ENCODE results near the gene PFKFB2. TPM values are rescaled to one million over a fixed set of nuclear protein-coding genes. Genes with fewer than 3 reads are reported as not detected.

The PFKFB2 gene
- total RNA-seq, 1 donor = 14.5 TPM

DNA sequence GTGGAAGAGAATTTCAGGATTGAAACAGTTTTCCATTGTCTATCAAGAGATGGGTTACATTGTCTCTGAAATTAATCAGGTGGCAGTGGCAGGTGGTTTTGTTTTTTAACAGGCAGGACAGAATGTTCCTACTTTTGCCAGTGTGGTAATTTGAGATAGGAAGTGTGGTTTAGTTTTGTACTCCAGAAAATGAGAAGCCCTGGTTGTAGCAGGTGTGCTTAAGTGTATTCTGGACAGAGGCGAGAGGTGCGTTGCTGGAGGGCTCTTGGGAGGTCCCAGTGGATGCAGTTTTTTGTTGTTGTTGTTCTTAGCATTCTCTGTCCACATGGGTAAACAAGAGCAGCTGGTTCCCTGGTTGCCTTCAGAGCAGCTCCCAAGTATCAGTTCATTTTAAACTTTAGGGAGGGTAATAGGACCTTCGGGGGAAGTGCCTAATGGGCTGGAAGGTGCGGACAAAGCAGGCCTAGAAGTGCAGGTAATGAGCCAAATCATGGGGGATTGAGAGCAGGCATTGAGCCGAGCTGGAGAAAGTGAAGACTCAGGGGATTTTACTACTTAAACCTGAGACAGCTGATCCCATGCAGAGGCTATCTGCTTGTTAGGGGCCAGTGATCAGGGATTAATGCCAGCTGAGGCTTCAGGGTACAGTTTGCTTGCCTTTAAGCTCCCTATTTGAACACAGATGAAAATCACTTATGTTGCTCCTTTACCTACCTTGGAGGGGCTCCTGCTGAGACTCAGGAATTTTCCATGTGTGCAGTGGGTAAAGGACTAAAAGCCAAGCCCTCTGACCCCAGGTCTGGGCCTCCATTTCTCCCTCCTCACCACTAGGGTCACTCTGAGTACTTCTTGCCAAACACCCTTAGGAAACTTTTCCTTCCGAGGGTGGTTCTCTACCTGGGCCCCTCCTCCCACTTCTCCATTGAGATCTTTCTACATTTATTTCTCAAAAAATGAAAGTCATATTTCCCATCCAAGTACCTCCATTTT lies 6.1 kb downstream of the PFKFB2 start:
- TF ChIP-seq CTCF (IDR thresholded peaks at IDR 0.05; ENCODE audit: extremely low read depth, low read depth, low read length) = no peak
- Histone ChIP-seq H3K4me3 (ENCODE audit: insufficient read depth, low read length) (no peak overlapping the region), H3K4me2 (ENCODE audit: insufficient read depth, low read length) (no peak overlapping the region), H3K79me2 (ENCODE audit: insufficient read depth, low read length) (no peaks in the 10 kb centered on the region), H3K36me3 (ENCODE audit: insufficient read depth, low read length) (no peaks in the 10 kb centered on the region), H2AFZ (ENCODE audit: low read length) (no peak overlapping the region), H3K27ac (ENCODE audit: low read depth, low read length) (no peak overlapping the region), H3K4me1 (ENCODE audit: insufficient read depth, low read length) (no peaks in the 10 kb centered on the region), H3K27me3 (ENCODE audit: insufficient read depth, low read length) (no peaks in the 10 kb centered on the region), H4K20me1 (ENCODE audit: insufficient read depth, low read length) (no peaks in the 10 kb centered on the region), H3K9me3 (ENCODE audit: low read depth, low read length) (no peaks in the 10 kb centered on the region)
- DNase-seq (ENCODE audit: insufficient read length, low spot score, missing footprints) = no peak

GRCh38 chr1:207059881-207060280 lies 6.8 kb downstream of the PFKFB2 start:
- DNase-seq (ENCODE audit: insufficient read length, low spot score, missing footprints) = no peak
- Histone ChIP-seq H3K36me3 (ENCODE audit: insufficient read depth, low read length) (no peaks in the 10 kb centered on the region), H3K79me2 (ENCODE audit: insufficient read depth, low read length) (no peaks in the 10 kb centered on the region), H3K4me3 (ENCODE audit: insufficient read depth, low read length) (no peak overlapping the region), H3K4me2 (ENCODE audit: insufficient read depth, low read length) (no peak overlapping the region), H4K20me1 (ENCODE audit: insufficient read depth, low read length) (no peaks in the 10 kb centered on the region), H2AFZ (ENCODE audit: low read length) (no peak overlapping the region), H3K27ac (ENCODE audit: low read depth, low read length) (no peak overlapping the region), H3K9me3 (ENCODE audit: low read depth, low read length) (no peaks in the 10 kb centered on the region), H3K4me1 (ENCODE audit: insufficient read depth, low read length) (no peaks in the 10 kb centered on the region), H3K27me3 (ENCODE audit: insufficient read depth, low read length) (no peaks in the 10 kb centered on the region)
- TF ChIP-seq CTCF (IDR thresholded peaks at IDR 0.05; ENCODE audit: extremely low read depth, low read depth, low read length) = no peak

DNA sequence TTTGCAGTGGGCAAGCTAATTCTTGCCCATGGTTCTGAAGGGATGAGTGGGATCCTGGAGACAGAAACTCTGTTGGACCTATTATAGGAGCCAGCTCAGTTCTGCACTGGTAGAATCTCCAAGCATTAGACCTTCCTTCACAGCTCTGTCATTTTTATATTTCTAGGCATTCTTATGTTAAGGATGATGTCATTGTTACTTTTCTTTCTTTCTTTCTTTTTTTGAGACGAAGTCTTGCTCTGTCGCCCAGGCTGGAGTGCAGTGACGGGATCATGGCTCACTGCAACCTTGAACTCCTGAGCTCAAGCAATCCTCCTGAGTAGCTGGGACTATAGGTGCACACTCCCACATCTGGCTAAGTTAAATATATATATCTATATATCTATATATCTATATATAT lies 7.5 kb downstream of the PFKFB2 start:
- Histone ChIP-seq H3K27ac (ENCODE audit: low read depth, low read length) (no peak overlapping the region), H3K9me3 (ENCODE audit: low read depth, low read length) (no peaks in the 10 kb centered on the region), H2AFZ (ENCODE audit: low read length) (no peak overlapping the region), H3K4me3 (ENCODE audit: insufficient read depth, low read length) (no peak overlapping the region), H3K4me1 (ENCODE audit: insufficient read depth, low read length) (no peaks in the 10 kb centered on the region), H3K36me3 (ENCODE audit: insufficient read depth, low read length) (no peaks in the 10 kb centered on the region), H3K4me2 (ENCODE audit: insufficient read depth, low read length) (no peak overlapping the region), H3K79me2 (ENCODE audit: insufficient read depth, low read length) (no peaks in the 10 kb centered on the region), H3K27me3 (ENCODE audit: insufficient read depth, low read length) (no peaks in the 10 kb centered on the region), H4K20me1 (ENCODE audit: insufficient read depth, low read length) (no peaks in the 10 kb centered on the region)
- TF ChIP-seq CTCF (IDR thresholded peaks at IDR 0.05; ENCODE audit: extremely low read depth, low read depth, low read length) = no peak
- no peak for DNase-seq (ENCODE audit: insufficient read length, low spot score, missing footprints)

DNA sequence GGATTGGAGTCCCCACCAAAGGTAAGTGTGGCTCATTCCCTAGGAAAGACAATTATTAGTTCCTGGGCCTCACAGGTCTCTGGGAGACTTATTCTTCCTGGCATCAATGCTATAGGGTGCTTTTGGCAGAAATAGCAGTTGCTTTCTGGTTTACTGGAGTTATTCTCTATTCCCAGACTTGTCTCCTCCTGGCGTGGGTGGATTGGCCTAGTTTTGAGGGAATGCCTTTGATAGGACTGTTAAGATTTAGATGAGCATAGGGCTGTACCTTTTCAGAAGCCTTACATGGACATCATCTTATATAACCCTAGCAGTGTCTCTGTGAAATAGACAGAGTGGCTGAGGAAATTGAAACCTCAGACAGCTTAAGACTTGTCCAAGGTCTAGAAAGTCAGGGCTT lies 9.0 kb downstream of the PFKFB2 start:
- Histone ChIP-seq H2AFZ (ENCODE audit: low read length) (no peak overlapping the region), H3K9me3 (ENCODE audit: low read depth, low read length) (no peaks in the 10 kb centered on the region), H3K27ac (ENCODE audit: low read depth, low read length) (no peak overlapping the region), H3K36me3 (ENCODE audit: insufficient read depth, low read length) (no peaks in the 10 kb centered on the region), H3K79me2 (ENCODE audit: insufficient read depth, low read length) (no peaks in the 10 kb centered on the region), H3K4me3 (ENCODE audit: insufficient read depth, low read length) (no peak overlapping the region), H3K4me1 (ENCODE audit: insufficient read depth, low read length) (no peaks in the 10 kb centered on the region), H3K27me3 (ENCODE audit: insufficient read depth, low read length) (no peaks in the 10 kb centered on the region), H3K4me2 (ENCODE audit: insufficient read depth, low read length) (no peak overlapping the region), H4K20me1 (ENCODE audit: insufficient read depth, low read length) (no peaks in the 10 kb centered on the region)
- no peak for DNase-seq (ENCODE audit: insufficient read length, low spot score, missing footprints)
- no peak for TF ChIP-seq CTCF (IDR thresholded peaks at IDR 0.05; ENCODE audit: extremely low read depth, low read depth, low read length)
